GM12878 (cell line): ENCODE results near the gene HDAC7. TPM values are rescaled to one million over a fixed set of nuclear protein-coding genes. Genes with fewer than 3 reads are reported as not detected.

Experiments
- ASH2L ChIP-seq: fragments of 300-600, 200-600 bp; sonication (generic); IDR thresholded peaks from 2 replicates; pipeline ENCODE4 v1.6.1; 2017; ENCODE audit warnings: low read depth, mild to moderate bottlenecking, borderline replicate concordance
- DPF2 ChIP-seq: fragments of 450-650 bp; IDR thresholded peaks from 2 replicates; pipeline ENCODE4 v1.6.1; 2017; ENCODE audit warnings: mild to moderate bottlenecking
- EED ChIP-seq: sonication (generic); IDR thresholded peaks from 2 replicates; pipeline ENCODE4 v1.6.1; 2016; ENCODE audit warnings: antibody characterized with exemption, low read depth
- IKZF1 ChIP-seq: fragments of 450-650 bp; conservative IDR thresholded peaks from 2 replicates; pipeline ENCODE4 v1.6.1; 2017; ENCODE audit warnings: antibody characterized with exemption, mild to moderate bottlenecking
- LARP7 ChIP-seq: fragments of 450-650 bp; IDR thresholded peaks from 2 replicates; pipeline ENCODE4 v1.6.1; 2017; ENCODE audit warnings: mild to moderate bottlenecking
- YY1 ChIP-seq: IDR thresholded peaks from 2 replicates; pipeline ENCODE4 v1.6.1; 2011; ENCODE audit warnings: low read depth, mild to moderate bottlenecking, low read length
- polyA plus RNA-seq, 11 experiments: library from polyadenylated mRNA; depleted of rRNA in 4 of 11; unstranded in 6 of 11; stranded (reverse) in 5 of 11; fragments of >200 nt; fragmentation: Nextera tagmentation in 4 of 11; fragmentation: Illumina TruSeq in 1 of 11; extraction: Ambion mirVana in 4 of 11; extraction: Trizol in 1 of 11; gene quantifications; 1 replicate in 1 of 11; 2 replicates in 10 of 11; pipeline versions ENCODE4 v1.2.1 to v1.2.3, GENCODE V29; 2011 to 2016; ENCODE audit warnings: inconsistent platforms in 2 of 11, missing spikeins in 2 of 11, low read depth in 1 of 11
- total RNA-seq, 4 experiments: library from RNA; depleted of rRNA in 3 of 4; stranded (reverse); fragments of >200 nt in 3 of 4; fragmentation: Illumina TruSeq in 1 of 4; extraction: Trizol in 1 of 4; gene quantifications; 2 replicates each; pipeline versions ENCODE4 v1.2.1 to v1.2.3, GENCODE V29; 2013 to 2021
- TF ChIP-seq, protein P1 (sequence below): fragments of 450-650 bp; IDR thresholded peaks from 2 replicates; pipeline ENCODE4 v1.6.1; 2018; ENCODE audit warnings: borderline replicate concordance, mild to moderate bottlenecking; ENCODE audit not compliant: partially characterized antibody
- TF ChIP-seq, protein P2 (sequence below), 3 experiments: IDR thresholded peaks in 2 of 3; conservative IDR thresholded peaks in 1 of 3; 2 replicates each; pipeline ENCODE4 v1.5.1; 2011; ENCODE audit warnings: low read depth in 3 of 3, low read length in 3 of 3, mild to moderate bottlenecking in 3 of 3, control low read depth in 2 of 3, moderate library complexity in 2 of 3, inconsistent platforms in 1 of 3, mixed read lengths in 1 of 3; ENCODE audit not compliant: control insufficient read depth in 2 of 3, insufficient read depth in 1 of 3; ENCODE audit errors: extremely low read depth in 1 of 3
- TF ChIP-seq, protein P3 (sequence below): fragments of 450-650 bp; formaldehyde crosslinking; IDR thresholded peaks from 2 replicates; pipeline ENCODE4 v1.4.0; 2022; ENCODE audit warnings: mild to moderate bottlenecking, moderate library complexity

The HDAC7 gene
- total and polyA plus RNA-seq, 10 of the 15 experiments (the other 5 are each of a cell fraction or from before 2014, with no cell fraction given), result 0.47 to 18.3 (median 5.4) TPM

DNA sequence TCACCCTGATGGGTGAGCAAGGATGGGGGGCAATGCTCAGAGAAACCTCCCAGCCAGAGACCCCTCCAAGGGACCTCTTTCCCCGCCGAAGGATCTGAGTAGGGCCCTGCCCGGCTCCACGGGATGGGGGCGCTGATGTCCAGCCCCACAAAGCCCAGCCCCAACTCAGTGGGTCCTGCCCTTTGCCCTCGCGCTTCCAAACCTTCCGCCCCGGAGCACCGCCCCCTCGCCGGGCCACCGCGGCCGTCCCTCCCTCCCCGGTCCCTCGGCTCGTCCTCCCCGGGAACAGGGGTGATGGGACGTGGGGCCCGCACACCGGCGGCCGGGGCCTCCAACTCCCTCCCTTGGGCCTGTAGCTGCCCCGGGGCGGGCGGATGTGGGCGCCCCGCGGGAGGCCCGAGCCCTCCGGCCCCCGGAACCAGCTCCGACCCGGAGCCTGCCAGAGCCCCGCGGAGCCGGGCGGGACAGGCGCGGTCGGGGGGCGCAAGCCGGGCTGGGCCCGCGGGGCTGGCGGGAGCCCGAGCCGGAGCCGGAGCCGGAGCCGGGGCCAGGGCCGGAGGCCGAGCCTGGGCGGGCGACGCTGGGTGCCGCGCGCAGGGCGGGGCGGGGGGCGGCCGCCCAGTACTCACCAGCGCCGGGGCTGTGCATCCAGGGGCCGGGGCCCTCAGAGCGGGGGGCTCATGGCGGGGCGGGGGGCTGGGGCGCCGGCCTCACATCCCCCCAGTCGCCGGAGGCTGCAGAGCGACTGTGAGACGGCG, 386 bp downstream of the HDAC7 start (continued):
- TF ChIP-seq, protein P1, sequence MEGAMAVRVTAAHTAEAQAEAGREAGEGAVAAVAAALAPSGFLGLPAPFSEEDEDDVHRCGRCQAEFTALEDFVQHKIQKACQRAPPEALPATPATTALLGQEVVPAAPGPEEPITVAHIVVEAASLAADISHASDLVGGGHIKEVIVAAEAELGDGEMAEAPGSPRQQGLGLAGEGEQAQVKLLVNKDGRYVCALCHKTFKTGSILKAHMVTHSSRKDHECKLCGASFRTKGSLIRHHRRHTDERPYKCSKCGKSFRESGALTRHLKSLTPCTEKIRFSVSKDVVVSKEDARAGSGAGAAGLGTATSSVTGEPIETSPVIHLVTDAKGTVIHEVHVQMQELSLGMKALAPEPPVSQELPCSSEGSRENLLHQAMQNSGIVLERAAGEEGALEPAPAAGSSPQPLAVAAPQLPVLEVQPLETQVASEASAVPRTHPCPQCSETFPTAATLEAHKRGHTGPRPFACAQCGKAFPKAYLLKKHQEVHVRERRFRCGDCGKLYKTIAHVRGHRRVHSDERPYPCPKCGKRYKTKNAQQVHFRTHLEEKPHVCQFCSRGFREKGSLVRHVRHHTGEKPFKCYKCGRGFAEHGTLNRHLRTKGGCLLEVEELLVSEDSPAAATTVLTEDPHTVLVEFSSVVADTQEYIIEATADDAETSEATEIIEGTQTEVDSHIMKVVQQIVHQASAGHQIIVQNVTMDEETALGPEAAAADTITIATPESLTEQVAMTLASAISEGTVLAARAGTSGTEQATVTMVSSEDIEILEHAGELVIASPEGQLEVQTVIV, result no peak
- TF ChIP-seq, protein P2, sequence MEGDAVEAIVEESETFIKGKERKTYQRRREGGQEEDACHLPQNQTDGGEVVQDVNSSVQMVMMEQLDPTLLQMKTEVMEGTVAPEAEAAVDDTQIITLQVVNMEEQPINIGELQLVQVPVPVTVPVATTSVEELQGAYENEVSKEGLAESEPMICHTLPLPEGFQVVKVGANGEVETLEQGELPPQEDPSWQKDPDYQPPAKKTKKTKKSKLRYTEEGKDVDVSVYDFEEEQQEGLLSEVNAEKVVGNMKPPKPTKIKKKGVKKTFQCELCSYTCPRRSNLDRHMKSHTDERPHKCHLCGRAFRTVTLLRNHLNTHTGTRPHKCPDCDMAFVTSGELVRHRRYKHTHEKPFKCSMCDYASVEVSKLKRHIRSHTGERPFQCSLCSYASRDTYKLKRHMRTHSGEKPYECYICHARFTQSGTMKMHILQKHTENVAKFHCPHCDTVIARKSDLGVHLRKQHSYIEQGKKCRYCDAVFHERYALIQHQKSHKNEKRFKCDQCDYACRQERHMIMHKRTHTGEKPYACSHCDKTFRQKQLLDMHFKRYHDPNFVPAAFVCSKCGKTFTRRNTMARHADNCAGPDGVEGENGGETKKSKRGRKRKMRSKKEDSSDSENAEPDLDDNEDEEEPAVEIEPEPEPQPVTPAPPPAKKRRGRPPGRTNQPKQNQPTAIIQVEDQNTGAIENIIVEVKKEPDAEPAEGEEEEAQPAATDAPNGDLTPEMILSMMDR (IDR thresholded peaks at IDR 0.05 in 2 of 3, conservative IDR thresholded peaks at IDR 0.05 in 1 of 3; ENCODE audit: control insufficient read depth in 2 of 3, extremely low read depth in 1 of 3, insufficient read depth in 1 of 3, low read depth in 3 of 3, low read length in 3 of 3), result peak; percentile 28 to 34 (median 32); a peak in 4 of 6 replicates
- TF ChIP-seq LARP7 (0 out of 2 replicates have a peak, but pooled peaks have one; percentile 43), IKZF1 (peak; percentile 33), EED (no peak), YY1 (no peak), DPF2 (peak; percentile 27; the same call in 1 of the 2 replicates), ASH2L (no peak)
- TF ChIP-seq, protein P3, sequence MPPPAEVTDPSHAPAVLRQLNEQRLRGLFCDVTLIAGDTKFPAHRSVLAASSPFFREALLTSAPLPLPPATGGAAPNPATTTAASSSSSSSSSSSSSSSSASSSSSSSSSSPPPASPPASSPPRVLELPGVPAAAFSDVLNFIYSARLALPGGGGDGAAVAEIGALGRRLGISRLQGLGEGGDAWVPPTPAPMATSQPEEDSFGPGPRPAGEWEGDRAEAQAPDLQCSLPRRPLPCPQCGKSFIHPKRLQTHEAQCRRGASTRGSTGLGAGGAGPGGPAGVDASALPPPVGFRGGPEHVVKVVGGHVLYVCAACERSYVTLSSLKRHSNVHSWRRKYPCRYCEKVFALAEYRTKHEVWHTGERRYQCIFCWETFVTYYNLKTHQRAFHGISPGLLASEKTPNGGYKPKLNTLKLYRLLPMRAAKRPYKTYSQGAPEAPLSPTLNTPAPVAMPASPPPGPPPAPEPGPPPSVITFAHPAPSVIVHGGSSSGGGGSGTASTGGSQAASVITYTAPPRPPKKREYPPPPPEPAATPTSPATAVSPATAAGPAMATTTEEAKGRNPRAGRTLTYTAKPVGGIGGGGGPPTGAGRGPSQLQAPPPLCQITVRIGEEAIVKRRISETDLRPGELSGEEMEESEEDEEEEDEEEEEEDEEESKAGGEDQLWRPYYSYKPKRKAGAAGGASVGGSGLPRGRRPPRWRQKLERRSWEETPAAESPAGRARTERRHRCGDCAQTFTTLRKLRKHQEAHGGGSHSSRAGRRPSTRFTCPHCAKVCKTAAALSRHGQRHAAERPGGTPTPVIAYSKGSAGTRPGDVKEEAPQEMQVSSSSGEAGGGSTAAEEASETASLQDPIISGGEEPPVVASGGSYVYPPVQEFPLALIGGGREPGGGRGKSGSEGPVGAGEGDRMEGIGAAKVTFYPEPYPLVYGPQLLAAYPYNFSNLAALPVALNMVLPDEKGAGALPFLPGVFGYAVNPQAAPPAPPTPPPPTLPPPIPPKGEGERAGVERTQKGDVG (CRISPR knock-in tag), result no peak
